GM12891 (cell line): ENCODE data around the gene PGGT1B. TPM values are rescaled to one million over a fixed set of nuclear protein-coding genes. Genes with fewer than 3 reads are reported as not detected.

Experiments used
- DNase-seq: peaks from one replicate; pipeline ENCODE4 v3.0.0; 2011; ENCODE audit warnings: low spot score; ENCODE audit not compliant: insufficient read length
- FAIRE-seq: peaks from 2 replicates; lab custom pipeline; 2011; peaks lifted over from hg19 to GRCh38; lab: Jason Lieb, UNC
- PAX5 ChIP-seq: IDR thresholded peaks from 2 replicates; pipeline ENCODE4 v1.6.1; 2011; ENCODE audit warnings: low read length, moderate library complexity, mild to moderate bottlenecking; ENCODE audit not compliant: insufficient read depth, severe bottlenecking
- POLR2A ChIP-seq: IDR thresholded peaks from 2 replicates; pipeline ENCODE4 v1.6.1; 2011; ENCODE audit warnings: low read depth, low read length, control low read depth
- POLR2AphosphoS5 ChIP-seq: IDR thresholded peaks from 2 replicates; pipeline ENCODE4 v1.6.1; 2011; ENCODE audit warnings: low read depth, low read length, control low read depth
- POU2F2 ChIP-seq: IDR thresholded peaks from 2 replicates; pipeline ENCODE4 v1.6.1; 2011; ENCODE audit warnings: low read depth, mild to moderate bottlenecking, control low read depth, low read length, moderate library complexity
- SPI1 ChIP-seq: IDR thresholded peaks from 2 replicates; pipeline ENCODE4 v1.6.1; 2011; ENCODE audit warnings: low read depth, low read length, control low read depth
- TAF1 ChIP-seq: IDR thresholded peaks from 2 replicates; pipeline ENCODE4 v1.6.1; 2011; ENCODE audit warnings: low read depth, low read length, control low read depth
- polyA plus RNA-seq: library from polyadenylated mRNA; unstranded; fragments of >200 nt; gene quantifications from one replicate; pipeline ENCODE4 v1.2.1, GENCODE V29; 2012; ENCODE audit warnings: low read depth, missing spikeins, inconsistent platforms; ENCODE audit not compliant: missing spikeins

Gene PGGT1B
- 12.4 TPM for polyA plus RNA-seq

DNA sequence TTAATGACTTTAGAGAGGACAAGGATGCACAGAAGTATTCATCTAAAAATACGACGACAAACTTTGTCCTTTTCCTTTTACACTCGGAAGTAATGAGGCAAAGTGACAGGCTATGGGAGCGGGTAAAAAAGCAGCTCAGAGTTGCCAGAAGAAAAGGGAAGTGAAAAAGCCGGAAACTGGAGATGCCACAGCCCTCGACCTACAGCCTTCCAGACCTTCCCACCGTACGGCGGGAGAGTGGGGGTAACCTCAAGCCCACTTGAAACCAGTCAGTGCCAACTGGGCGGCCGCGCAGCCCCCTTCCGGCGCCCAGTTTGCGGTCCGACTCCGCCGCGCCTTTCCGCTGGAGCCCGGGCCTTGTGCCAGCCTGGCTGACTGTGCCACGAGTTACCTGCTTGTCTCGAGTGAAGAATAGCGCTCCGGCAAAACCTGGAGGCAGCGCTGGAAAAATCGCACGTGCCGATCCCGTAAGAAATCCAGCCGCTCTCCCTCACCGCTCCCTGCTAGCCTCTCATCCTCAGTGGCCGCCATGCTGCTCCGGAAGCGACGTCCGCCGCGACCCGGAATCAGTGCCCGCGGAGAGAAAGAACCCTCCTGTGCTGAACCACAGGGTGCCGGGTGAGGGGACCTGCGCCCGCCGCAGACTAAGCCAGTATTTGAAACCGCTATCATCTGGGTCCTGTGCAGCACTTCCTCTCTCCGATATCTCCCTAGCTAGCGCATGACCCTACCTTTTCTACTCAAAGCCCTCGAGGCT is at the start of gene PGGT1B:
TSS of gene PGGT1B (minus strand) at position 557 of the 757 bp plus-strand sequence. CDS start at position 531, 26 bp downstream.
- peak; percentile 60 for DNase-seq
- FAIRE-seq, result peak; percentile 85
- peak; percentile 86 for TF ChIP-seq POLR2AphosphoS5
- peak; percentile 99 for TF ChIP-seq SPI1
- peak; percentile 89 for TF ChIP-seq TAF1
- TF ChIP-seq POU2F2, result 0 out of 2 replicates have a peak, but pooled peaks have one; percentile 14
- TF ChIP-seq PAX5, result no peak
- peak; percentile 91 for TF ChIP-seq POLR2A

DNA sequence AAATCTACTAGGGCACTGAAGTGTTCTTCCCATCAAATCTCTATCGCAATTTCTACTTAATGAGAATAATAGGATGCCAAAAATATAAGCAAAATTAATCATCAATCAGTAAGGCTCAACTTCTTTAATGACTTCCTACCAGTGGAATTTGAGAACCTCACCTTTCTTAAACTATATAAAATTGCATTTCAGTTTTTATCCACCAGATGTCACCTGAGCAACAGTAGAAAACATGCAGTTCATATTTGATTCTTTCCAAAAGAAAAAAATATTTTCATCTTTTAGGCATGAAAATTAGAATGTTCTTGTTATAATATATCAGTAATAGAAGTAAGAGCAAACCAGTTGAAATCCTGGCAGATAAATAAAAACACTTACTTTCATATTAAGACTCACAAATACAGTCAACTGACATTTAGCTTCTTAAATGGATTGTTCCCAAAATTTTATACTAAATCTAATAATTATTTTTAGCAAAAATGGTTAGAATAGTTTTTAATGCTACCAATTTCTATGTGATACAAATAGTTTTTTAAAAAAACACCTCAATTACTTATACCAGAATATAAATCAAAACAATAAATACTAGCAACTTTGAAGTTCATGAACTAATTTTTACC is 47.2 kb upstream of the PGGT1B start:
- TF ChIP-seq POLR2A (no peak), POU2F2 (no peak), PAX5 (no peak), POLR2AphosphoS5 (no peak), SPI1 (no peak)
- FAIRE-seq (no peak), DNase-seq (no peak)

DNA sequence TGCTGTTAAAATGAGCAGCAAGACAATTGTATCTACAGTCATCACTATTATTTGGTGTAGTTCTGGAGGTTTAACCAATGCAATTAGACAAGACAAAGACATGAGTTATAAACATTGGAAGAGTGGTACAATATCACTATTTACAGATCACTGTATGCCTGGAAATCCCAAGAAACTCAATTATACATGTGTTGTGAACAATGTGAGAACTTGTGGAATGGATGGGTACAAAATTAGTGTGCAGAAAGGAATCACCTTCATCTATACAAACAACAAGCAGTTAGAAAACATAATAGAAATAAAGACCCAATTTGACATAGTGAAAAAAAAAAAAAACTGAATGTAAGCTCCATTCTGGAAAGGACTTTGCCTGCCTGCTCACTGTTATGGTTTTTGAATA is 46.1 kb upstream of the PGGT1B start:
- DNase-seq (no peak), FAIRE-seq (no peak)
- TF ChIP-seq POU2F2, result no peak
- no peak for TF ChIP-seq POLR2AphosphoS5
- no peak for TF ChIP-seq TAF1
- TF ChIP-seq PAX5, result no peak
- no peak for TF ChIP-seq SPI1
- no peak for TF ChIP-seq POLR2A

DNA sequence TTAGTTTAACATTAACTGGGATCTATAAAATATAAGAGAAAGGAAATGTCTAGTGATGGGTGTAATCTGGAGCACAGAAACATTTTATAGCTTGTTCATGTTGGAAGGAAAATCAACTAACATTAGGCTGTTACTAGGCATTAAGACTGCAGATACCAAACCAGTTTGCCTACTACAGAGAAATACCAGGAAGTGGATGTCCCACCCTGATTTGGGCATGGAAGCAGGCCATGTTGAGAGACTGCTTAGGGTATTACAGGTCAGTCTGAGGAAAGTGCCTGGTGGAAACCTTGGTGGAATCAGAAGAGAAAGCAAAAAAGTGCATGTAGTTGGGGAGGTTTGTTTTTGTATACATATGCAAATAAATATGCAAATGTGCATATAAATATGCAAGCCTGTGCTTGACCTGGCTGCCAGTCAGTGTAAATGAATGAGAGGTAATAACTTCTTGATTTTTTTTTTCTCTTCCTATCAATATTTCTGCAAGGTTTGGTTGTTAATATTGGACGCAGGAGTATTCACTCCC is 43.4 kb upstream of the PGGT1B start:
- peak; percentile 51 for FAIRE-seq
- no peak for TF ChIP-seq TAF1
- TF ChIP-seq PAX5, result no peak
- no peak for TF ChIP-seq POU2F2
- TF ChIP-seq POLR2A, result no peak
- TF ChIP-seq POLR2AphosphoS5, result no peak
- no peak for TF ChIP-seq SPI1
- no peak for DNase-seq

DNA sequence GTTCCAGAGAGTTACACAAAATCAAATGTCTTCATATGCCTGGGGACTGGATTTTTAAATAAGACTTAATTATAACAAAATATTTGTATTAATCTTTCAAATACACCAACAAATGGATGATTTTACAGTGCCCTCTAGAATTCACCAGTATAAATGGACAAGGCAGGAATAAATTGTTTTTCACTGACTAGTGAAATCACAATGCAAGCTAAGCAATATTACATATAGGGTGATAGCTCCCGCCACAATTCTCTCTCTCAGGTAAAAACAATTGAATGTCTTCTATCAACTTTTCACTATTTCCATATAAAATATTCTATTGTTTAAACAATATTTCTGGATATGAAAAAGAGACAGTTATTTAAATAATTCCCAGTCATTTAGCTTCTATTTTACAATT is 41.8 kb upstream of the PGGT1B start:
- no peak for DNase-seq
- TF ChIP-seq POLR2AphosphoS5, result no peak
- no peak for FAIRE-seq

DNA sequence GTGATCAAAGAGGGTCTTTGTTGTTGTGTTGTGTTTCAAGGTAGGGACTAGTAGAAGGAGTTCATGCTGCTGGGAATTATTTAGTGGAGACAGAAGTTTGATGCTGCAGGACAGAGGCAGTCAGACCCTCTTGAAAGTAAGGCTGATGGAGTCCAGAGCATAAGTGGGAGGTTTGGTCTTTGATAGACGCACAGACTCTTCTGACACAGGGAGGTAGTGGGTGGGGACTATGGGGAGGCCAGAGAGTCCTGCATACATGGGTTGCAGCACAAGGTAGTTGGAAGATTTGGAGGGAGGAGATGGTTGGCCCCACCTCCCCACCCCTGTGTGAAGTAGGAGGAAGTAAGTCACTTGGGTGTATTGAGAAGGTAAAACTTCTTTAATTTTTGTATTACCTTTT is 36.1 kb upstream of the PGGT1B start:
- FAIRE-seq (no peak), DNase-seq (no peak)
- TF ChIP-seq POLR2A (no peak), PAX5 (no peak), SPI1 (no peak), POU2F2 (no peak), POLR2AphosphoS5 (no peak), TAF1 (no peak)

DNA sequence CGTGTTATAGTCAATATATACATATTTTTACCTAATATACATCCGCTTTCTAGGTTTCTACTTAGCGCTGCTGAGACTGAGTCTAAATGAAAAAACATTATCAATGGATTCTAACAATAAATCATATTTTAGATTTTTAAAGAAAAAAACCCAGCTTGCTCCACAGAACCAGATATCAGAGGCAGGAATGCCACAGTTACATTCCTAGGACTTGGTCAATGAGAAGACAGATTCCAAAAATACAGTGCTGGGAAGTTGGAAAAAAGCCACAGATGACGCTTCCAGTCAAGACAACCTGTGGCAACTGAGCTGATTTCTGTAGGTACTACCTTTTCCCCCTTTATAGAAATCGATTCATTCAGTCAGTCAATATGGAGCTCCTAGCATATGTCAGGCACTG is 34.4 kb upstream of the PGGT1B start:
- no peak for FAIRE-seq
- TF ChIP-seq POLR2AphosphoS5, result no peak
- no peak for TF ChIP-seq PAX5
- no peak for TF ChIP-seq SPI1
- TF ChIP-seq POLR2A, result no peak
- no peak for TF ChIP-seq TAF1
- no peak for TF ChIP-seq POU2F2
- no peak for DNase-seq

DNA sequence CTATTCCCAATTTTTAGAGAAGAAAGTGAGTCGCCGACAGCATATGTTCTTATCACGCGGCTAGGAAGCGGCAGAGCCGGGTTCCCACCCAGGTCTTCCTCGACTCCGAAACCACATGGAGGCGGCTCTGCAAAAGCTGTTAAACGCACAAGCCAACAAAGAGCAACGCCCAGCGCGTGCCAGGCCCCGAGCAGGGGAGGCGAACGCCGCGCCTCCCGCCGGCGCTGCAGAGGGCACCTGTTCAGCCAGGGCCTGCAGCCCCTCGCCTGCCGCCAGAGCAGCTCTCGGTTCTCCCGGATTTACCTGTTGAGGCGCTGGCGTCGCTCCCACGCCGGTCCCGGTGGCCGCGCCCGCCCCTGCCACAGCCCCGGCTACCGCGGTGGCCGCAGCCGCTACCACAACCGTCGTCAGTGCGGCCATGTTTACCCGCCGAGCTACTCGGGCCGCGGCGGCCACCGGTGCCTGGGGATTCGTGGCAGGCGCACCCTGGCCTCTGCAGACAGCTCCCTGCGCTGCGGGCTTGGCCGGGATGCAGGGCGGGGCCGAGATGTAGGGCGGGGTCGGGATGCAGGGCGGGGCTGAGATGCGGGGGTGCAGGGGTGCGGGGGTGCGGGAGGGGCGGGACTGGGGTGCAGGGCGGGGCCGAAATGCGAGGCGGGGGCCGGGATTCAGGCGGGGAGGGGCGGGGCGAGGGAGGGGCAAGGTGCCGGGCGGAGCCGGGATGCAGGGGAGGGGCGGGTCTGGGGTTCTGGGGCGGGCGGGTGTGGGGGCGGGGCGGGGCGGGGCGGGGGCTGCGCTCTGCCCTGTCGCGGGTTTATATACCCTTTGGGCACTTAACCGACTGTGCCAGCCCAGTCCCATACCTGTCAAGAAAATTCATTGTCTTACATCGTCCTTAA is 33.7 kb upstream of the PGGT1B start, which contains the start of gene CCDC112:
TSS of gene CCDC112 (minus strand) at position 531 of the 899 bp plus-strand sequence. CDS start at position 420, 111 bp downstream.
- DNase-seq, result peak; percentile 75
- FAIRE-seq, result peak; percentile 80

DNA sequence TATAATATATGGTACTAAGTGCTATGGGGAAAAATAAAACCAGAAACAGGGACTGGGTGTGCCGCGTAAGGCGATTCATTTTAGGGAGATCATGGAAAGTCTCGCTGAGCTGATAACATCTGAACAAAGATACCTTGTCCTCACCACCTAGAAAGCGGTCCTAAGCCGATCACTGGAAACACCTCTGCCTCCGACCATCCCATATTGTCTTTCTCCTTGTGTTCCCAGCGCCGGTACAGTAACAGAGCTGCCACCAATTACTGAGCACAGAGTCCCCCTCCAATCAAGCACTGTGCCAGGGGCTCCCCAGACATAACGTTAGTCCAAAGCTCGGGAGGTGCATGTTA is 33.1 kb upstream of the PGGT1B start:
- no peak for TF ChIP-seq POU2F2
- no peak for TF ChIP-seq SPI1
- no peak for TF ChIP-seq PAX5
- TF ChIP-seq POLR2AphosphoS5, result no peak
- TF ChIP-seq TAF1, result no peak
- no peak for TF ChIP-seq POLR2A
- FAIRE-seq, result no peak
- DNase-seq, result no peak

More for the DNA sequence above, 33.7 kb upstream of the PGGT1B start, which contains the start of gene CCDC112:
- no peak for TF ChIP-seq POLR2A
- no peak for TF ChIP-seq POLR2AphosphoS5
- no peak for TF ChIP-seq PAX5
- no peak for TF ChIP-seq SPI1
- TF ChIP-seq TAF1, result no peak
- no peak for TF ChIP-seq POU2F2
